WTC11 (cell line): Measurements from ENCODE around the gene QPCTL. TPM values are rescaled to one million over a fixed set of nuclear protein-coding genes. Genes with fewer than 3 reads are reported as not detected.

ENCODE experiments used
- ATAC-seq: fragments of 200-7000 bp; cut with Tn5 transposase; 2 replicates; pipeline ENCODE4 v1.10.0; 2021; ENCODE audit warnings: mild to moderate bottlenecking, moderate library complexity
- CTCF ChIA-PET: fragments of 300-600 bp; sonication (Branson Sonifier 250); formaldehyde crosslinking; loops from one replicate; lab custom pipeline; 2021; ENCODE audit warnings: antibody characterized with exemption; lab: Charles Lee
- POLR2A ChIA-PET: fragments of 350-600 bp; sonication (Branson Sonifier 250); formaldehyde crosslinking; loops from one replicate; lab custom pipeline; 2021; ENCODE audit warnings: antibody characterized with exemption; lab: Charles Lee
- DNase-seq: peaks from one replicate; pipeline ENCODE4 v3.0.0; 2021; ENCODE audit warnings: low spot score
- H3K27ac Mint-ChIP-seq: 2 replicates; pipeline ENCODE4 v1.8.0; 2021; ENCODE audit warnings: mixed read lengths
- H3K27me3 Mint-ChIP-seq: 2 replicates; pipeline ENCODE4 v1.8.0; 2021; ENCODE audit warnings: low read depth, mild to moderate bottlenecking, moderate library complexity, mixed read lengths
- H3K36me3 Mint-ChIP-seq: 2 replicates; pipeline ENCODE4 v1.8.0; 2021; ENCODE audit warnings: mixed read lengths
- H3K4me1 Mint-ChIP-seq: 2 replicates; pipeline ENCODE4 v1.8.0; 2022; ENCODE audit warnings: mixed read lengths
- H3K4me3 Mint-ChIP-seq: 2 replicates; pipeline ENCODE4 v1.8.0; 2021; ENCODE audit warnings: mild to moderate bottlenecking, moderate library complexity, mixed read lengths
- H3K9me3 Mint-ChIP-seq: 2 replicates; pipeline ENCODE4 v1.8.0; 2021; ENCODE audit warnings: mixed read lengths
- ARID4B ChIP-seq: sonication (generic); formaldehyde crosslinking; IDR thresholded peaks from 2 replicates; pipeline ENCODE4 v1.8.0; 2023; ENCODE audit warnings: missing genetic modification reagents, mild to moderate bottlenecking, borderline replicate concordance
- E2F1 ChIP-seq: sonication (generic); formaldehyde crosslinking; IDR thresholded peaks from 2 replicates; pipeline ENCODE4 v1.8.0; 2022; ENCODE audit warnings: mild to moderate bottlenecking, missing genetic modification reagents
- E2F5 ChIP-seq: sonication (generic); formaldehyde crosslinking; IDR thresholded peaks from 2 replicates; pipeline ENCODE4 v1.8.1; 2022; ENCODE audit warnings: mild to moderate bottlenecking, moderate library complexity, missing genetic modification reagents
- ELF4 ChIP-seq: sonication (generic); formaldehyde crosslinking; IDR thresholded peaks from 2 replicates; pipeline ENCODE4 v1.8.1; 2022; ENCODE audit warnings: low read depth, mild to moderate bottlenecking, moderate library complexity, missing genetic modification reagents
- FOXJ3 ChIP-seq: sonication (generic); formaldehyde crosslinking; IDR thresholded peaks from 2 replicates; pipeline ENCODE4 v1.9.0; 2021; ENCODE audit warnings: missing genetic modification reagents, mild to moderate bottlenecking, borderline replicate concordance
- JUN ChIP-seq: sonication (generic); formaldehyde crosslinking; IDR thresholded peaks from 2 replicates; pipeline ENCODE4 v1.8.0; 2023; ENCODE audit warnings: mild to moderate bottlenecking, missing genetic modification reagents
- MLX ChIP-seq: sonication (generic); formaldehyde crosslinking; IDR thresholded peaks from 2 replicates; pipeline ENCODE4 v1.8.1; 2023; ENCODE audit warnings: mild to moderate bottlenecking, missing genetic modification reagents, moderate library complexity
- MYBL2 ChIP-seq: sonication (generic); formaldehyde crosslinking; IDR thresholded peaks from 2 replicates; pipeline ENCODE4 v1.8.1; 2023; ENCODE audit warnings: mild to moderate bottlenecking, moderate library complexity, missing genetic modification reagents
- NFYB ChIP-seq: sonication (generic); formaldehyde crosslinking; conservative IDR thresholded peaks from 2 replicates; pipeline ENCODE4 v1.8.0; 2022; ENCODE audit warnings: low read depth, missing genetic modification reagents
- RORB ChIP-seq: fragments of 250-450 bp; sonication (Bioruptor Pico); IDR thresholded peaks from 2 replicates; pipeline ENCODE4 v1.9.0; 2021; ENCODE audit warnings: mild to moderate bottlenecking
- SMAD3 ChIP-seq: sonication (generic); formaldehyde crosslinking; IDR thresholded peaks from 2 replicates; pipeline ENCODE4 v1.8.0; 2022; ENCODE audit warnings: missing genetic modification reagents, mild to moderate bottlenecking, borderline replicate concordance
- SMAD4 ChIP-seq: sonication (generic); formaldehyde crosslinking; IDR thresholded peaks from 2 replicates; pipeline ENCODE4 v1.8.0; 2022; ENCODE audit warnings: mild to moderate bottlenecking, missing genetic modification reagents
- USF2 ChIP-seq: sonication (generic); formaldehyde crosslinking; IDR thresholded peaks from 2 replicates; pipeline ENCODE4 v1.8.1; 2023; ENCODE audit warnings: mild to moderate bottlenecking, missing genetic modification reagents, moderate library complexity
- ZMAT4 ChIP-seq: fragments of 250-450 bp; sonication (Bioruptor Pico); IDR thresholded peaks from 2 replicates; pipeline ENCODE4 v1.9.0; 2021; ENCODE audit warnings: mild to moderate bottlenecking
- ZNF121 ChIP-seq: sonication (generic); formaldehyde crosslinking; IDR thresholded peaks from 2 replicates; pipeline ENCODE4 v1.8.0; 2023; ENCODE audit warnings: missing genetic modification reagents
- ZNF138 ChIP-seq: sonication (generic); formaldehyde crosslinking; conservative IDR thresholded peaks from 2 replicates; pipeline ENCODE4 v1.8.1; 2022; ENCODE audit warnings: mild to moderate bottlenecking, moderate library complexity, missing genetic modification reagents
- ZNF317 ChIP-seq: sonication (generic); formaldehyde crosslinking; IDR thresholded peaks from 2 replicates; pipeline ENCODE4 v1.8.1; 2023; ENCODE audit warnings: low read depth, mild to moderate bottlenecking, moderate library complexity, missing genetic modification reagents, borderline replicate concordance
- ZNF396 ChIP-seq: fragments of 250-450 bp; sonication (Bioruptor Pico); IDR thresholded peaks from 2 replicates; pipeline ENCODE4 v1.8.0; 2021; ENCODE audit warnings: mild to moderate bottlenecking, moderate library complexity, borderline replicate concordance
- ZNF425 ChIP-seq: fragments of 250-450 bp; sonication (Bioruptor Pico); conservative IDR thresholded peaks from 2 replicates; pipeline ENCODE4 v1.9.0; 2021; ENCODE audit warnings: mild to moderate bottlenecking
- total RNA-seq: library from RNA; stranded (reverse); gene quantifications from 3 replicates; pipeline ENCODE4 v1.2.3, GENCODE V29; 2021

The QPCTL gene
- total RNA-seq, 1 experiment from 2014 or later = 33.3 TPM

GRCh38 chr19:45701676-45702075 lies 9.2 kb downstream of the QPCTL start (continued):
- TF ChIP-seq ARID4B (CRISPR knock-in tag) (no peak), SMAD4 (CRISPR knock-in tag) (no peak), E2F1 (CRISPR knock-in tag) (no peak), USF2 (CRISPR knock-in tag) (no peak), E2F5 (CRISPR knock-in tag) (no peak), ZNF138 (CRISPR knock-in tag) (no peak), FOXJ3 (CRISPR knock-in tag) (no peak), NFYB (CRISPR knock-in tag) (no peak), ZNF317 (CRISPR knock-in tag) (no peak), MLX (CRISPR knock-in tag) (no peak), RORB (CRISPR knock-in tag) (no peak), ZNF425 (CRISPR knock-in tag) (no peak), ZNF121 (CRISPR knock-in tag) (no peak), ZMAT4 (CRISPR knock-in tag) (no peak), ELF4 (CRISPR knock-in tag) (no peak)

- Mint-ChIP-seq H3K27ac (no peak overlapping the region; the same call in 1 of the 2 replicates), H3K4me3 (no peak overlapping the region), H3K27me3 (no peaks in the 10 kb centered on the region), H3K9me3 (0 out of 2 replicates have a peak, but pooled peaks cover 3% of the 10 kb centered on the region), H3K4me1 (no peaks in the 10 kb centered on the region), H3K36me3 (peaks cover 28% of the 10 kb centered on the region)
- POLR2A ChIA-PET = interaction anchor here (0.6 to 2.0 kb wide), 4 partner anchors 12 to 141 kb away, joined by 3 to 4 read pairs (median 4); partner anchors contain the start of gene SNRPD2
- DNase-seq (no peak), ATAC-seq (0 out of 2 replicates have a peak, but pooled peaks have one; percentile 13)
- CTCF ChIA-PET = interaction anchor here (2.7 kb wide), 1 partner anchor 12 kb away, joined by 11 read pairs; the partner anchor contains the start of gene QPCTL
- TF ChIP-seq ARID4B (CRISPR knock-in tag) (no peak), MYBL2 (no peak), SMAD3 (CRISPR knock-in tag) (no peak), ZNF396 (no peak), JUN (CRISPR knock-in tag) (no peak)
These were observed 12.6 kb downstream of the QPCTL start for GRCh38 chr19:45705115-45705514.
